NT2/D1 (cell line): ENCODE measurements around the gene MAOB.

ENCODE experiments used
- SUZ12 ChIP-seq: IDR thresholded peaks from 2 replicates; pipeline ENCODE4 v1.6.1; 2011; ENCODE audit not compliant: insufficient read length, insufficient read depth; ENCODE audit errors: extremely low read depth
- ZNF274 ChIP-seq: IDR thresholded peaks from 2 replicates; pipeline ENCODE4 v1.6.1; 2011; ENCODE audit warnings: mild to moderate bottlenecking, low read depth, low read length

DNA sequence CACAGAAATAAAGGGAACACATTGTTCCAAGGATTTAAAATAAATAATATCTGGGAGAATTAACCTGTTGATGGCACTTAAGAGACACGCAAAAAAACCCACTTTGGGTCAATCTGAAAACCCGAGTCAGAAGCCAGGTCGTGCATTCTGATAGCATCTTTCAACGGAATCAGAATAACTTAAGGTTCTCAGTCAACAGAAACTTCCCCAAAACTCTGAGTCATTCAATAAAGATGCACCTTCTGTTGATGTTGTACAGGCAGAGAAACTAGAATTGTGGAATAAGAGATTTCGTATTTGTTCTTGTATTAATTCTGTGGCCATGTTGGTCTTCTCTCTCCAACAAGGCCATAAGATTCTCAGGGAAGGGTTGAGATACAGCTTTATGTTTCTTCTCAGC is 78.2 kb downstream of the MAOB start:
- TF ChIP-seq ZNF274 (no peak), SUZ12 (no peak)
